K562 (cell line): ENCODE measurements around the gene PFN3. TPM values are rescaled to one million over a fixed set of nuclear protein-coding genes. Genes with fewer than 3 reads are reported as not detected.

Experiments used
- E2F1 ChIP-seq: sonication (generic); formaldehyde crosslinking; IDR thresholded peaks from 2 replicates; pipeline ENCODE4 v1.8.1; 2023; ENCODE audit warnings: mild to moderate bottlenecking, missing genetic modification reagents, moderate library complexity
- FOXP4 ChIP-seq: sonication (generic); formaldehyde crosslinking; IDR thresholded peaks from 2 replicates; pipeline ENCODE4 v1.8.0; 2022; ENCODE audit warnings: mild to moderate bottlenecking, missing genetic modification reagents, borderline replicate concordance
- GABPB1 ChIP-seq: sonication (generic); formaldehyde crosslinking; IDR thresholded peaks from 2 replicates; pipeline ENCODE4 v1.8.0; 2022; ENCODE audit warnings: mild to moderate bottlenecking, missing genetic modification reagents
- ILF3 ChIP-seq: fragments of 450-650 bp; IDR thresholded peaks from 2 replicates; pipeline ENCODE4 v1.6.1; 2018; ENCODE audit warnings: antibody characterized with exemption, mild to moderate bottlenecking, moderate library complexity, borderline replicate concordance
- KDM4B ChIP-seq, 2 experiments: fragments of 450-650 bp in 1 of 2; sonication (generic) in 1 of 2; IDR thresholded peaks; 2 replicates each; pipeline ENCODE4 v1.6.1; 2016 to 2017; ENCODE audit warnings: borderline replicate concordance in 2 of 2, antibody characterized with exemption in 1 of 2, low read depth in 1 of 2, mild to moderate bottlenecking in 1 of 2
- MEF2A ChIP-seq: IDR thresholded peaks from 2 replicates; pipeline ENCODE4 v1.6.1; 2011; ENCODE audit warnings: low read depth, mild to moderate bottlenecking, low read length, moderate library complexity; ENCODE audit not compliant: control insufficient read depth
- MEIS2 ChIP-seq: fragments of 450-650 bp; IDR thresholded peaks from 2 replicates; pipeline ENCODE4 v1.6.1; 2014; ENCODE audit warnings: mild to moderate bottlenecking; ENCODE audit not compliant: partially characterized antibody
- MTA3 ChIP-seq: fragments of 450-650 bp; formaldehyde crosslinking; IDR thresholded peaks from 2 replicates; pipeline ENCODE4 v1.6.1; 2017; ENCODE audit warnings: mild to moderate bottlenecking, borderline replicate concordance
- NFIC ChIP-seq: fragments of 450-650 bp; IDR thresholded peaks from 2 replicates; pipeline ENCODE4 v1.6.1; 2017; ENCODE audit warnings: mild to moderate bottlenecking, inconsistent platforms
- NFRKB ChIP-seq: fragments of 450-650 bp; IDR thresholded peaks from 2 replicates; pipeline ENCODE4 v1.6.1; 2016; ENCODE audit warnings: low read depth
- RAD51 ChIP-seq: fragments of 450-650 bp; IDR thresholded peaks from 2 replicates; pipeline ENCODE4 v1.7.1; 2016; ENCODE audit warnings: low read depth, mild to moderate bottlenecking, borderline replicate concordance
- SETDB1 ChIP-seq: IDR thresholded peaks from one replicate; pipeline ENCODE4 v1.6.1; 2012; ENCODE audit warnings: low read length, control low read depth, inconsistent platforms
- SMARCC2 ChIP-seq: fragments of 450-650 bp; IDR thresholded peaks from 2 replicates; pipeline ENCODE4 v1.6.1; 2017; ENCODE audit warnings: antibody characterized with exemption, moderate library complexity, mild to moderate bottlenecking, low read depth
- SRSF1 ChIP-seq: fragments of 200-400 bp; formaldehyde crosslinking; IDR thresholded peaks from 2 replicates; pipeline ENCODE4 v1.6.1; 2017; ENCODE audit warnings: mild to moderate bottlenecking, low read depth, low read length, moderate library complexity
- TAF15 ChIP-seq: fragments of 200-400 bp; formaldehyde crosslinking; IDR thresholded peaks from 2 replicates; pipeline ENCODE4 v1.6.1; 2017; ENCODE audit warnings: mild to moderate bottlenecking, low read depth, low read length, moderate library complexity
- TCF15 ChIP-seq: fragments of 250-450 bp; sonication (Bioruptor Pico); IDR thresholded peaks from 2 replicates; pipeline ENCODE4 v1.8.0; 2022; ENCODE audit warnings: moderate library complexity, mild to moderate bottlenecking, inconsistent platforms
- ZNF253 ChIP-seq: fragments of 250-450 bp; sonication (Bioruptor Pico); conservative IDR thresholded peaks from 2 replicates; pipeline ENCODE4 v1.6.1; 2021; ENCODE audit warnings: mild to moderate bottlenecking
- ZNF280A ChIP-seq: fragments of 450-650 bp; IDR thresholded peaks from 2 replicates; pipeline ENCODE4 v1.6.1; 2018; ENCODE audit warnings: mild to moderate bottlenecking, low read depth; ENCODE audit not compliant: partially characterized antibody
- ZNF354B ChIP-seq: fragments of 250-450 bp; sonication (Bioruptor Pico); IDR thresholded peaks from 2 replicates; pipeline ENCODE4 v1.4.0; 2020
- ZNF408 ChIP-seq: fragments of 250-450 bp; sonication (Bioruptor Pico); IDR thresholded peaks from 2 replicates; pipeline ENCODE4 v1.4.0; 2020; ENCODE audit warnings: low read depth, mild to moderate bottlenecking, moderate library complexity
- ZNF41 ChIP-seq: fragments of 250-450 bp; sonication (Bioruptor Pico); conservative IDR thresholded peaks from 2 replicates; pipeline ENCODE4 v1.4.0; 2020; ENCODE audit warnings: mild to moderate bottlenecking
- ZNF589 ChIP-seq: fragments of 200-800 bp; sonication (Bioruptor generic); IDR thresholded peaks from 2 replicates; pipeline ENCODE4 v1.6.1; 2016; ENCODE audit warnings: low read depth, missing genetic modification characterization, missing compliant biosample characterization
- ZZZ3 ChIP-seq: fragments of 450-650 bp; IDR thresholded peaks from 2 replicates; pipeline ENCODE4 v1.6.1; 2016; ENCODE audit warnings: antibody characterized with exemption, mild to moderate bottlenecking, moderate library complexity
- polyA plus RNA-seq, 8 experiments: library from polyadenylated mRNA; depleted of rRNA in 4 of 8; stranded (reverse) in 5 of 8; unstranded in 3 of 8; fragments of >200 nt; fragmentation: Nextera tagmentation in 2 of 8; fragmentation: Illumina TruSeq in 1 of 8; extraction: Ambion mirVana in 2 of 8; extraction: Trizol in 1 of 8; gene quantifications; 2 replicates each; pipeline versions ENCODE4 v1.2.1 to v1.2.3, GENCODE V29; 2011 to 2014; ENCODE audit warnings: inconsistent platforms in 1 of 8, missing spikeins in 1 of 8
- total RNA-seq, 7 experiments: library from RNA; depleted of rRNA in 6 of 7; stranded (reverse); fragments of >200 nt in 6 of 7; fragmentation: Illumina TruSeq in 2 of 7; extraction: Trizol in 2 of 7; gene quantifications; 2 replicates each; pipeline versions ENCODE4 v1.2.1 to v1.2.3, GENCODE V29; 2011 to 2021; ENCODE audit warnings: low replicate concordance in 1 of 7

Gene PFN3
- total and polyA plus RNA-seq, 9 of the 15 experiments (the other 6 are each of a cell fraction or from before 2014, with no cell fraction given) = not detected

GRCh38 chr5:177351392-177352329 is 48.8 kb downstream of the PFN3 start, which contains the start of gene LMAN2 (continued):
- TF ChIP-seq KDM4B (IDR thresholded peaks at IDR 0.05; ENCODE audit: borderline replicate concordance in 2 of 2, low read depth in 1 of 2) (peak in 1 of 2 experiments; percentile 86; a peak in 1 of 4 replicates), ILF3 (no peak), RAD51 (no peak), MEIS2 (no peak), MEF2A (no peak), SRSF1 (no peak), ZNF253 (no peak), ZNF408 (CRISPR knock-in tag) (no peak), GABPB1 (peak; percentile 99), ZNF41 (CRISPR knock-in tag) (peak; percentile 56; the same call in 1 of the 2 replicates), SMARCC2 (no peak), FOXP4 (CRISPR knock-in tag) (0 out of 2 replicates have a peak, but pooled peaks have one; percentile 56), SETDB1 (no peak), ZNF354B (no peak), ZNF280A (no peak), ZNF589 (CRISPR knock-in tag) (no peak), NFRKB (peak; percentile 95), E2F1 (CRISPR knock-in tag) (peak; percentile 85), MTA3 (peak; percentile 81; the same call in 1 of the 2 replicates), NFIC (peak; percentile 49), TAF15 (no peak), TCF15 (no peak), ZZZ3 (no peak)
